HepG2 (cell line): Measurements from ENCODE around the gene SAPCD1. TPM values are rescaled to one million over a fixed set of nuclear protein-coding genes. Genes with fewer than 3 reads are reported as not detected.

Experiments used
- ARHGAP35 ChIP-seq: sonication (generic); formaldehyde crosslinking; IDR thresholded peaks from 2 replicates; pipeline ENCODE4 v1.9.0; 2022; ENCODE audit warnings: mild to moderate bottlenecking, inconsistent platforms, moderate library complexity, missing genetic modification reagents, borderline replicate concordance
- CSRNP1 ChIP-seq: sonication (generic); formaldehyde crosslinking; IDR thresholded peaks from 2 replicates; pipeline ENCODE4 v1.8.1; 2023; ENCODE audit warnings: mild to moderate bottlenecking, missing genetic modification reagents
- ERF ChIP-seq: IDR thresholded peaks from 2 replicates; pipeline ENCODE4 v1.6.1; 2018; ENCODE audit warnings: missing biosample characterization, missing genetic modification reagents
- ESRRA ChIP-seq: sonication (generic); formaldehyde crosslinking; IDR thresholded peaks from 2 replicates; pipeline ENCODE4 v1.5.1; 2020; ENCODE audit warnings: mild to moderate bottlenecking, low read depth, missing genetic modification reagents
- KLF9 ChIP-seq: IDR thresholded peaks from 2 replicates; pipeline ENCODE4 v1.6.1; 2016; ENCODE audit warnings: low read depth
- NFE2L1 ChIP-seq: sonication (generic); formaldehyde crosslinking; IDR thresholded peaks from 2 replicates; pipeline ENCODE4 v1.4.0; 2020; ENCODE audit warnings: missing genetic modification reagents, mild to moderate bottlenecking, borderline replicate concordance
- PBX3 ChIP-seq: sonication (generic); formaldehyde crosslinking; IDR thresholded peaks from 2 replicates; pipeline ENCODE4 v1.8.1; 2023; ENCODE audit warnings: missing genetic modification reagents, inconsistent platforms, borderline replicate concordance
- POGK ChIP-seq: sonication (generic); formaldehyde crosslinking; conservative IDR thresholded peaks from 2 replicates; pipeline ENCODE4 v1.8.0; 2022; ENCODE audit warnings: mild to moderate bottlenecking, moderate library complexity, missing genetic modification reagents
- RARA ChIP-seq: IDR thresholded peaks from 2 replicates; pipeline ENCODE4 v1.6.1; 2016; ENCODE audit warnings: missing genetic modification reagents, missing compliant biosample characterization
- SIN3B ChIP-seq: fragments of 150-350 bp; IDR thresholded peaks from 2 replicates; pipeline ENCODE4 v1.6.1; 2014; ENCODE audit warnings: low read length
- SMC3 ChIP-seq: IDR thresholded peaks from 2 replicates; pipeline ENCODE4 v1.6.1; 2011; ENCODE audit warnings: low read length, improper control_type of control experiment
- SP2 ChIP-seq: sonication (generic); formaldehyde crosslinking; IDR thresholded peaks from 2 replicates; pipeline ENCODE4 v1.5.1; 2020; ENCODE audit warnings: mild to moderate bottlenecking, missing genetic modification reagents
- SRSF1 ChIP-seq: fragments of 200-400 bp; formaldehyde crosslinking; optimal IDR thresholded peaks from 2 replicates; pipeline ENCODE3; 2017; ENCODE audit warnings: mild to moderate bottlenecking, low read depth, low read length, moderate library complexity
- THAP7 ChIP-seq: sonication (generic); formaldehyde crosslinking; IDR thresholded peaks from 2 replicates; pipeline ENCODE4 v1.8.1; 2023; ENCODE audit warnings: mild to moderate bottlenecking, missing genetic modification reagents
- ZNF326 ChIP-seq: sonication (generic); formaldehyde crosslinking; IDR thresholded peaks from 2 replicates; pipeline ENCODE4 v1.4.0; 2020; ENCODE audit warnings: missing genetic modification reagents, borderline replicate concordance
- ZNF350 ChIP-seq: sonication (generic); formaldehyde crosslinking; IDR thresholded peaks from 2 replicates; pipeline ENCODE4 v1.4.0; 2020; ENCODE audit warnings: mild to moderate bottlenecking, low read depth, missing genetic modification reagents, borderline replicate concordance
- ZNF441 ChIP-seq: sonication (generic); formaldehyde crosslinking; IDR thresholded peaks from 2 replicates; pipeline ENCODE4 v1.7.0; 2021; ENCODE audit warnings: missing genetic modification reagents, borderline replicate concordance
- ZNF446 ChIP-seq: sonication (generic); formaldehyde crosslinking; IDR thresholded peaks from 2 replicates; pipeline ENCODE4 v1.5.0; 2020; ENCODE audit warnings: mild to moderate bottlenecking, missing genetic modification reagents
- ZZZ3 ChIP-seq: sonication (generic); formaldehyde crosslinking; IDR thresholded peaks from 2 replicates; pipeline ENCODE4 v1.4.0; 2020; ENCODE audit warnings: missing genetic modification reagents, mild to moderate bottlenecking, borderline replicate concordance
- polyA plus RNA-seq, 8 experiments: library from polyadenylated mRNA; depleted of rRNA in 3 of 8; stranded (reverse) in 7 of 8; unstranded in 1 of 8; fragments of >200 nt; fragmentation: Illumina TruSeq in 4 of 8; extraction: Trizol in 4 of 8; gene quantifications; 2 replicates each; pipeline versions ENCODE4 v1.2.1 to v1.2.3, GENCODE V29; 2011 to 2016; ENCODE audit warnings: low read depth in 4 of 8, missing spikeins in 1 of 8, mixed read lengths in 1 of 8; ENCODE audit not compliant: insufficient read depth in 1 of 8
- total RNA-seq, 5 experiments: library from RNA; depleted of rRNA; stranded (reverse); fragments of >200 nt; fragmentation: Illumina TruSeq; extraction: Trizol; gene quantifications; 2 replicates each; pipeline ENCODE4 v1.2.3, GENCODE V29; 2016; ENCODE audit warnings: low read depth in 1 of 5

Gene SAPCD1
- total and polyA plus RNA-seq, 2 of the 13 experiments (the other 11 are each of a cell fraction or from before 2014, with no cell fraction given) = 2.5 to 3.9 TPM

- TF ChIP-seq ZNF350 (CRISPR knock-in tag) = peak; percentile 69; the same call in 1 of the 2 replicates
- TF ChIP-seq SRSF1 = no peak
- peak; percentile 6; the same call in 1 of the 2 replicates for TF ChIP-seq RARA (CRISPR knock-in tag)
- TF ChIP-seq SIN3B = 0 out of 2 replicates have a peak, but pooled peaks have one; percentile 42
- peak; percentile 19; the same call in 1 of the 2 replicates for TF ChIP-seq NFE2L1 (CRISPR knock-in tag)
- TF ChIP-seq CSRNP1 (CRISPR knock-in tag) = no peak; the same call in 1 of the 2 replicates
- TF ChIP-seq PBX3 (CRISPR knock-in tag) = no peak
- peak; percentile 40; the same call in 1 of the 2 replicates for TF ChIP-seq KLF9 (CRISPR knock-in tag)
- TF ChIP-seq ESRRA (CRISPR knock-in tag) = peak; percentile 59; the same call in 1 of the 2 replicates
- no peak for TF ChIP-seq ZNF326
- no peak for TF ChIP-seq ARHGAP35 (CRISPR knock-in tag)
- peak; percentile 52; the same call in 1 of the 2 replicates for TF ChIP-seq ZNF441 (CRISPR knock-in tag)
- peak; percentile 71; the same call in 1 of the 2 replicates for TF ChIP-seq ZZZ3 (CRISPR knock-in tag)
- peak; percentile 17; the same call in 1 of the 2 replicates for TF ChIP-seq SP2 (CRISPR knock-in tag)
- TF ChIP-seq THAP7 = peak; percentile 83
- no peak for TF ChIP-seq ZNF446 (CRISPR knock-in tag)
- peak; percentile 93 for TF ChIP-seq ERF (CRISPR knock-in tag)
- peak; percentile 87 for TF ChIP-seq POGK
- peak; percentile 26; the same call in 1 of the 2 replicates for TF ChIP-seq SMC3
Observed at GRCh38 chr6:31795616-31796298, 33.3 kb downstream of the SAPCD1 start, which contains the start of gene VARS1 (continued).
